Left kidney (tissue), 2 donors: ENCODE results near the gene ENDOV. TPM values are rescaled to one million over a fixed set of nuclear protein-coding genes. Genes with fewer than 3 reads are reported as not detected.

ENCODE experiments used
- DNase-seq: peaks from one replicate; pipeline ENCODE4 v3.0.0-alpha.2; 2013
- polyA plus RNA-seq: library from polyadenylated mRNA; unstranded; fragments of 120-200 nt; gene quantifications from one replicate; pipeline ENCODE4 v1.2.1, GENCODE V29; 2013; ENCODE audit not compliant: insufficient read length

ENDOV gene
- polyA plus RNA-seq, 1 donor, result 42.7 TPM

DNA sequence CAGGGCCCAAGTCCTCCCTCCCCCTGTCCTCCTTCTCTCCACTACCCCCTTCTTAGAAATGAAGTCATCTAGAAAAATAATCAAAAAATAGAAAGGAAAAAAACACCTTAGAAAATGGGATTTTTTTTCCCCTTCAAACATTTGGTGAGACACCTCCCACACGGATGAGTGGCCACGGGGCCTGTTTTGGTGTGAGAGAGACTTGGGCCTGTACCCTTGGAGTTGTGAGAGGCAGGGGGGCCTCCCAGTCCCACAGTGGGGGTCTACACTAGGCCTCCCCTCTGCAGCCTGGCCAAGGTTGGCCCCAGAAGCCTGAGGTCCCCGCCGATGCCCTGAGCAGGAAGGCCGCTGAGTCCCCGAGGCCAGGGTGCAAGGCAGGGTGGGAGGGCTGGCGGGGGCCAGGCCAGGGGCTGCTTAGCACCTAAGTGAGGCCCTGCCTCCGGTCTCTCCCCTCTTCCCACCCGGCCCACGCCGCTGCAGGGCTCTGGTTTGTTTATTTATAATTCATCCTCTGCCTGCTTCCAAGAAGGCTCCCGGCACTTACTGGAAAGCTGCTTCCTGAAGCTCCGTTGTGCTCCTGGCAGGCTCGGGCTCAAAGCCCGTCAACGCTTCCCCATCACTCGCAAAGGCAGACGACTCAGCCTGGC is 35.1 kb downstream of the ENDOV start:
- DNase-seq, result no peak

- no peak for DNase-seq
Measured at GRCh38 chr17:80451104-80451775, 36.3 kb downstream of the ENDOV start.

DNA sequence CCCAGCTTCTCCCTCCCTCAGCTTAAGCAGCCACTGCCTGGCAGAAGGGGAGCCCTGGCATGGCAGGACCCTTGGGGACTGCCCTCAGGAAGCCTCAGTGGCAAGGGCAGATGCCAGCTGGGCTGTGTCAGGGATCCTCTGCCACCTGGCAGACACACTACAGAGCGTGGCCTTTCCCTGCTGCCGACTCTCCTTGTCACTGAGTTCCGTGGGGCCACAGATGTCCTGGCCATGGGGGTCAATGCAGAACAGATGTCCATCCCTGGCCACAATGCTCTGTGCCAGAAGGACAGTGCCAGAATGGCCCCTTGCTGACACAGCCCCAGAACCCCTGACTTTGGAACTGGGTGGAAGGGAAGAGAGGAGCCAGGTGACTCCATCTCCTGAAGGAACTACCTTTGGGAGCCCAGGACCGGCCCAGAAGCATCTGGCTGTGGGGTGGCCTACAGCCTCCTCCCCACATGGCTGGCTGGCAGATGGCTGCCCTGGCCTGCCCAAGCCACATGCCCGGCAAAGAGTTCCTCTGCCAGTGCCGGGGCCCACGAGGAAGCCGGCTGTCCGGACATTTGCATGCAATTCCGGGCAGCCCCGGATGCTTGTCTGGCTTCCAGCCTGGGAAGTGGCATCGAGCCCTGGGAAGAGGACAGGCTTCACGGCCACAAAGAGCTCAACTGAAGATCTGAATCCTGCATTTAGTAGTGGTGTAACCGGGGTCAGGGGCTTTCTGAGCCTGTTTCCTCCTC is 37.4 kb downstream of the ENDOV start:
- DNase-seq, result no peak

GRCh38 chr17:80453126-80453997 is 38.4 kb downstream of the ENDOV start:
- DNase-seq, result no peak

DNA sequence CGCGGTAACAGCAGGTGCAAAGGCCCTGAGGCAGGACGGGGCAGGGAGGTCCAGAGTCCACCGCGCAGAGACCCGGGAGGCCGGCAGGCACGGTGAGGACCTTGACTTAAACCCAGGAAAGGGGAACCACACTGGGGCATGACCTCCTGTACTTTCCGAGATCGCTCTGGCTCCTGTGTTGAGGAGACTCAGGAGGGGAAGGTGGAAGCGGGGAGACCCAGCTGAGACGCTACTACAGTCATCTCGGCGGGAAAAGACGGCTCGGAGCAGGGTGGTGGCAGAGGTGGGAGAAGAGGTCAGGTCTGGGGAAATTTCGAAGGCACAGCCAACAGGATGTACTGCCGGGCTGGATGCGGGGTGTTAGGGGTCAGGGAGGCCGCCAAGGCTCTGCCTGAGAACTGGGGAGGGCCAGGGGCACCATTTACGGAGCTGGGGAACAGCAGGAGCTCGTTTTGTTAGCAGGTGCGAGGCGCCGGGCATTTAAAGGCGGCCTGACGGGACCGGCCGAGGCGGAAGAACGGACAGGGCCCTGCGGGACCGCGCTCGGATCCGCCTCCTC is 39.1 kb downstream of the ENDOV start:
- DNase-seq, result no peak

GRCh38 chr17:80454557-80455335 is 39.8 kb downstream of the ENDOV start:
- DNase-seq, result peak; percentile 96

DNA sequence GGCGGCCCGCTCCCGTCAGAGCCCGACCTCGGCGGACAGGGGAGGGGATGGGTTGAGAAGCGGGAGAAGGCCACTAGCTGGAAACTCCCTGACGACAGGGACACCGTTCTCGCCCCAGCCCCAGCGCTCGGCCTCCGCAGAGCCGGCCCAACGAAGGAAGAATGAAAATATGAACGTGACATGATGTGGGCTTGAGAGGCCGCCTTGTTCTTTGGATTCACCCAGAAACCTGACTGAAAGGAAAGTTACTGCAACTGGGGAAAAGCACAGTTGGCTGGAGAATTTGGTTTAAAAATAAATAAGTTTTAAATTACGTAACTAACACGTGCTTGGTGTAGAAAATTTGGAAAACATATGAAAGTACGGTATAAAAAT is 40.4 kb downstream of the ENDOV start:
- DNase-seq, result no peak

DNA sequence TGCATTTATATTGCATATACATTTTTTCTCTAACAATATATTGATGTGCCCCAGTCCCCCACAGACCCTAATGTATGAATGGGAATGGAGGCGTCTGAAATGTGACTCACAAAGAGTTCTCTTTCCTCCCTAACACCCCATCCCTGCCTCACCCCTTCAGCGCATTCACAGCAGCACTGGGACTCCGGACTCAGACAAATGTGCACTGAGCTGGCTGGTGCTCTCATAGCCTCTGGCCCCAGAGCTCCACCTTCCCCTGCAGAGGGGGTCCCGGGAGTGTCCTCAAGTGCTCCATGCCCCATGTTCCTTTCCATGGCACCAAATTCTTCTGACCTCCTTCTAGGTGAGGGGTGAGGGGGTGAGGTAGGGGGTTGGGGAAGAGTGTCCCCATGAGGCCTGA is 40.8 kb downstream of the ENDOV start:
- DNase-seq, result no peak

DNA sequence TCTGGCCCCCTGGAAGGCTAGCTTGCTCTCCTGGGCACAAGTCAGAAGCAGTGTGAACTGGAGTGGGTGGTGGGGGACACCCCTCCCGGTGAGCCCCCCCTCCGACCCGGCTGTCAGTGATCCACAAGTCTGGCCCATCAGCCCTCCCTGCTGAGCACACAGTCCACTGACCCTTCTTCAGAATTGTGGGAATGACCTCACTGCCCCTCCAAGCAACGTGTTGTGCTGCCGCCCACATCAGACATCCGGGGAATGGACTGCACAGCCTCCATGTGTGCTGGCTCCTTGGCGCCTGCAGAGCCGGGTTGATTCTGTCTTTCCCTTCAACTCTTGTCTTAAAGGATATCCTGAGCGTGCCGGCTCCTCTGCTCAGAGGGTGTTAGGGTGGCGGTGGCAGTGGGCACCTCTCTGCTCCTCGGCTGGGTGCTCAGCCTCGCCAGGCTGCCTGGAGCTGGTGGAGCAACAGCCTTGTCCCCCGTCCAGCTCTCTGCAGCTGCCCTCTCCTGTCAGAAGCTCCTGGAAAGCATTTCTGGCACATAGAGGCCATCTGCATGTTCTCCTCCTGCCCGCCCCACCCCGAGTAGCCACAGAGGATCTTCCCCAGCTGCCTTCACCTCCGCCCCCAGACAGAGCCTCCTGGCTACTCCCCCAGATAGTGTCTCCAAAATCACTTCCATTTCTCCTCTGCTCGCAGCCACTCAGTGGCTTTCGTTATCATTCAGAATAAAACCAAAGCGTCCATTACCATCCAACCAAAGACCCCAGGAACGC is 41.7 kb downstream of the ENDOV start:
- DNase-seq, result no peak

DNA sequence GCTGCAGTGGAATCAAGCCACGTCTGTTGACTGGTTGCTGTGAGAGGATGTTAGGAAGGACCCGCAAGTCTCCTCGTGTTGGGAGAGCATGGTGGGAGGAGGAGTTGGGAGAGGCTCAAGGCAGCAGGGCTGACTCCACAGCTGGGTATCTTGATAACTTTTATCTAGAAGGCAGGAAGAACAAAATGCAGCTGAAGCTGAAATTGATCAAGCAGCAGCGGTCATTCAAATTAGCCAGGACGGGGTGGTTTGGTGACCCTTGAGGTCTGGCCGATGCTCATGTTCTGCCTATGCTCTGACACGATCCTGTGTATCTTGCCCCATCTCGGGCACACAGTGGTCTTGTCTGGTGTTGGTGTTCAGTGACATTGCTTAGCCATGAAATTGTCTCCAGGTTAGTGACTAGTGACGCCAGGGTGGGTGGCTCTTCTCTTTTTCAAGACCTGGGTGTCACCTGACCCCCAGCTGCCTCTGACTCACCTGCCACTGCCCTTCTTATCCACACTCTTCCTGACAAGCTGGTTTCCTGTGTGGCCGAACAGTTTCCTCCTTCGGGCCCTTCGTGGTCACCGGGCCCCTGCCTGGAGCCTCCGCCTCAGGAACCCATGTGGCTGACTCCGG is 42.4 kb downstream of the ENDOV start:
- DNase-seq, result no peak

DNA sequence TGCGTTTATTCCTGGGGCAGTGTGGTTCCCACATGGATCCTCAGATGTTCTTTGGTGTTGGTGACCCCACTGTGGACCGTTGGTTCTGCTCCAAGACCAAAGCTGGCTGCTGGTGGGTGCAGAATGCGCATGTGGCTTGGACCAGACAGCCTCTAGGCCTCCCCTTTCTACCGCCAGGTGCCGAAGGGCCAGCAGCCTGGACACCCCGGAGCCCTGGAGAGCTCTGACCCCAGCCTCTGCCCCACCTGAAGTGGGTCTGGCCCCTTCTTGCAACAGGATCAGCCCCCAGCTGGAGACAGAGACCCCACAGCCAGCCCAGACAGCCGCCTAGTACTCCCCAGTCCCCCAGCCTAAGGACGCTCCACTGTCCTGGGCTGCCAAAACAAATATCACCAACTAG is 43.0 kb downstream of the ENDOV start:
- DNase-seq, result no peak

DNA sequence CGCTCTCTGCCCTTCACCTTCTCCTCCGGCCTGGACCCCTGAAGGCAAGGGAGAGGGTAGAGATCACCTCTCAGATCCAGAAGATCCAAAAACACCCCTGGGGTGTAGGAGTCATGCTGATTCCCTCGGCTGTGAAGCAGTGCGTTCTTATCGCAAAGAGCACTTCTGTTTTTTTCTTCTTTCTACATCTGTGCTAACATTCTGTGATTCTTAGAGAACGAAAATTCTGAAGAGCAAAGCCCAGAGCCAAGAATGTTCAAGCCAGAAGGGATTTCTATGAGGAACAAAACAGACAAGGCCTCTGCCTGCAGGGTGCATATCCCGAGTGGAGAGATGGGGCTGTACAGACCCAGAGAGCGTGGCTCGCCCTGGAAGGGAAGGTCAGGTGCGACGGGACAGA is 44.3 kb downstream of the ENDOV start:
- no peak for DNase-seq

- no peak for DNase-seq
Measured at GRCh38 chr17:80460429-80460834, 45.5 kb downstream of the ENDOV start.

DNA sequence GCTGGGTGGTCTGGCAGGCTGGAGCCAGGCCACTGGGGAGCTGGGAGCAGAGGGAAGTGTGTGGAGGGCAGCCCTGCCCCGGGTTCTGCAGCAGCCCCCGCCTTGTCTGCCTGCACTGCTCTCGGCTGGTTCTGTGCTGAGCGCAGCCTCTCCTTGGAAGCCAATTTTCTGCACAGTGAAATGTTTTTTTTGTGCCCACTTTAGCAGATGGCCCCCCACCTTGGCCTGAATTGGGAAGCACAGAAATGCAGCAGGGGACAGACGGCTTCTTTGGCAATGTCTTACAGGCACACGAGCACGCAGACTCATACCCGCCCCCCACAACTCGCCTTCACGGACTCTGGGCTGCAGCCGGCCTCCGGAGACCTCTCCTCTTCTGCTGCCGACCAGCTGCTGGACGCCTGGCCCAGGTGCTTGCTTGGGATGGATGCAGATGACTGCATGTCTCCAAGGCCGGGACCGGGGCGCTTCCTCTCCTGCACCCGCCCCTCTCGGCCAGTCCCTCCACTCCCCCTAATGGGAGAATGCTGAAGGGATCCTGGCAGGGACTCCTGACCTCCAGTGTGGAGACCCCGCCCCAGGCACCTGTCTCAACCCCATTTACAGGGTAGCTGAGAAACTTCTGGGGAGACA is 46.7 kb downstream of the ENDOV start:
- DNase-seq, result no peak

GRCh38 chr17:80463784-80464400 is 48.9 kb downstream of the ENDOV start:
- no peak for DNase-seq

GRCh38 chr17:80464486-80464885 is 49.5 kb downstream of the ENDOV start:
- DNase-seq, result no peak

- DNase-seq, result no peak
Measured at GRCh38 chr17:80465327-80465974, 50.5 kb downstream of the ENDOV start.

- no peak for DNase-seq
Measured at GRCh38 chr17:80466188-80466705, 51.3 kb downstream of the ENDOV start.
